CD4-positive, alpha-beta memory T cell (primary cell): ENCODE data around the gene SLC27A5. TPM values are rescaled to one million over a fixed set of nuclear protein-coding genes. Genes with fewer than 3 reads are reported as not detected.

Experiments used
- CTCF ChIA-PET: fragments of 350-600 bp; sonication (Branson Sonifier 250); formaldehyde crosslinking; loops from one replicate; lab custom pipeline; 2021; ENCODE audit warnings: inconsistent platforms; ENCODE audit not compliant: partially characterized antibody; lab: Charles Lee
- POLR2A ChIA-PET: fragments of 350-600 bp; sonication (Branson Sonifier 250); formaldehyde crosslinking; loops from one replicate; lab custom pipeline; 2021; ENCODE audit not compliant: partially characterized antibody; lab: Charles Lee
- DNase-seq, 5 donors: peaks; one replicate each; pipeline versions ENCODE4 v3.0.0 to v3.0.0-alpha.2; 2020 to 2022; ENCODE audit warnings: mixed read lengths in 1 of 5
- H3K27ac ChIP-seq: one replicate; pipeline ENCODE4 v1.7.0; 2013; ENCODE audit warnings: low read depth, low read length
- H3K27me3 ChIP-seq: 2 replicates; pipeline ENCODE4 v1.7.0; 2013; ENCODE audit warnings: mild to moderate bottlenecking, low read length, moderate library complexity; ENCODE audit not compliant: insufficient read depth
- H3K36me3 ChIP-seq: 2 replicates; pipeline ENCODE4 v1.7.0; 2013; ENCODE audit warnings: mild to moderate bottlenecking, low read length, moderate library complexity; ENCODE audit not compliant: insufficient read depth
- H3K4me1 ChIP-seq: 2 replicates; pipeline ENCODE4 v1.7.0; 2013; ENCODE audit warnings: mild to moderate bottlenecking, low read length, moderate library complexity; ENCODE audit not compliant: insufficient read depth
- H3K4me3 ChIP-seq, 2 donors: one replicate each; pipeline ENCODE4 v1.7.0; 2013; ENCODE audit warnings: low read length in 2 of 2, mild to moderate bottlenecking in 1 of 2
- H3K9me3 ChIP-seq, 2 donors: one replicate each; pipeline ENCODE4 v1.7.0; 2013; ENCODE audit warnings: low read length in 2 of 2, control low read depth in 1 of 2; ENCODE audit not compliant: control insufficient read depth in 1 of 2
- H3K27ac Mint-ChIP-seq, 7 donors: one replicate each; pipeline ENCODE4 v1.8.0; 2020 to 2021; ENCODE audit warnings: mixed read lengths in 7 of 7, mild to moderate bottlenecking in 6 of 7, inconsistent platforms in 3 of 7, moderate library complexity in 3 of 7
- H3K27me3 Mint-ChIP-seq, 2 donors: one replicate each; pipeline ENCODE4 v1.8.0; 2020 to 2021; ENCODE audit warnings: mixed read lengths in 2 of 2
- H3K36me3 Mint-ChIP-seq, 2 donors: one replicate each; pipeline ENCODE4 v1.8.0; 2020 to 2021; ENCODE audit warnings: mixed read lengths in 2 of 2, inconsistent platforms in 1 of 2, mild to moderate bottlenecking in 1 of 2
- H3K4me1 Mint-ChIP-seq, 4 donors: one replicate each; pipeline ENCODE4 v1.8.0; 2020 to 2021; ENCODE audit warnings: mixed read lengths in 4 of 4, mild to moderate bottlenecking in 1 of 4
- H3K4me3 Mint-ChIP-seq, 8 donors: one replicate each; pipeline ENCODE4 v1.8.0; 2020 to 2021; ENCODE audit warnings: mixed read lengths in 8 of 8, mild to moderate bottlenecking in 7 of 8, moderate library complexity in 6 of 8, inconsistent platforms in 3 of 8
- H3K9me3 Mint-ChIP-seq, 8 donors: one replicate each; pipeline ENCODE4 v1.8.0; 2020 to 2021; ENCODE audit warnings: mixed read lengths in 8 of 8, mild to moderate bottlenecking in 5 of 8, inconsistent platforms in 3 of 8, moderate library complexity in 1 of 8
- intact Hi-C: fragments of 100-400 bp; cut with micrococcal nuclease; formaldehyde crosslinking; loops from one replicate; pipeline ENCODE4 v1.15.1; 2023
- polyA plus RNA-seq, 2 donors: library from polyadenylated mRNA; unstranded; fragments of 300-500 nt; fragmentation: Illumina TruSeq; gene quantifications; one replicate each; pipeline ENCODE4 v1.2.3, GENCODE V29; 2021
- total RNA-seq, 2 experiments: library from RNA; stranded (reverse); gene quantifications; one replicate each; pipeline ENCODE4 v1.2.3, GENCODE V29; 2021

The SLC27A5 gene
- total and polyA plus RNA-seq, 4 experiments from 2014 or later, result 10.5 to 23.6 (median 14.1) TPM

- intact Hi-C loops, result no loop called here
- Histone ChIP-seq H3K4me1 (peaks cover 42% of the 10 kb centered on the region), H3K27me3 (no peaks in the 10 kb centered on the region), H3K9me3 (no peaks in the 10 kb centered on the region), H3K4me3 (no peak overlapping the region), H3K36me3 (peaks cover 69% of the 10 kb centered on the region), H3K27ac (no peak overlapping the region)
- DNase-seq, result peak in 1 of 5 donors; percentile 1
- peaks cover 31 to 57% (median 39%) of the 10 kb centered on the region in 4 donors for H3K4me1 Mint-ChIP-seq
- CTCF ChIA-PET, result no interaction called here
- H3K4me3 Mint-ChIP-seq, result no peak overlapping the region
- peaks cover 53 to 89% of the 10 kb centered on the region in 2 donors for H3K36me3 Mint-ChIP-seq
- POLR2A ChIA-PET, result interaction anchor here (0.9 to 2.5 kb wide), 3 partner anchors 8 to 31 kb away, joined by 3 to 7 read pairs (median 5); partner anchors contain the start of genes UBE2M and ZBTB45
- peak overlapping the region in 4 of 7 donors; percentile 36 to 88 (median 68) for H3K27ac Mint-ChIP-seq
- peaks cover 0 to 8% (median 0%) of the 10 kb centered on the region in 8 donors for H3K9me3 Mint-ChIP-seq
- H3K27me3 Mint-ChIP-seq, result no peaks in the 10 kb centered on the region
Measured at GRCh38 chr19:58550362-58551122, 38.8 kb upstream of the SLC27A5 start.

GRCh38 chr19:58549664-58550361 is 38.0 kb upstream of the SLC27A5 start:
- Mint-ChIP-seq H3K4me1 (peaks cover 28 to 56% (median 38%) of the 10 kb centered on the region in 4 donors), H3K36me3 (peaks cover 53 to 88% of the 10 kb centered on the region in 2 donors), H3K9me3 (peaks cover 0 to 12% (median 0%) of the 10 kb centered on the region in 8 donors), H3K27ac (peak overlapping the region in 1 of 7 donors; percentile 60), H3K27me3 (no peaks in the 10 kb centered on the region), H3K4me3 (peak overlapping the region in 1 of 8 donors; percentile 20)
- H3K4me1 ChIP-seq, result peaks cover 44% of the 10 kb centered on the region
- DNase-seq, result peak in 1 of 5 donors; percentile 39
- CTCF ChIA-PET, result no interaction called here
- H3K9me3 ChIP-seq, result no peaks in the 10 kb centered on the region
- no peak overlapping the region for H3K4me3 ChIP-seq
- H3K27ac ChIP-seq, result no peak overlapping the region
- intact Hi-C loops, result no loop called here
- H3K36me3 ChIP-seq, result peaks cover 69% of the 10 kb centered on the region
- H3K27me3 ChIP-seq, result no peaks in the 10 kb centered on the region
- POLR2A ChIA-PET, result interaction anchor here (0.6 to 2.5 kb wide), 5 partner anchors 8 to 35 kb away, joined by 3 to 7 read pairs (median 3); partner anchors contain the start of genes UBE2M and ZBTB45

- Mint-ChIP-seq H3K36me3 (peaks cover 50 to 83% of the 10 kb centered on the region in 2 donors), H3K4me1 (peaks cover 24 to 49% (median 34%) of the 10 kb centered on the region in 4 donors), H3K9me3 (peaks cover 0 to 12% (median 0%) of the 10 kb centered on the region in 8 donors), H3K27ac (peak overlapping the region in 2 of 7 donors; percentile 43 to 60), H3K27me3 (no peaks in the 10 kb centered on the region), H3K4me3 (no peak overlapping the region)
- CTCF ChIA-PET, result no interaction called here
- intact Hi-C loops, result no loop called here
- H3K9me3 ChIP-seq, result no peaks in the 10 kb centered on the region
- POLR2A ChIA-PET, result interaction anchor here (0.6 to 1.5 kb wide), 3 partner anchors 9 to 34 kb away, joined by 3 to 5 read pairs (median 3); partner anchors contain the start of genes UBE2M and ZBTB45
- H3K36me3 ChIP-seq, result peaks cover 69% of the 10 kb centered on the region
- H3K27ac ChIP-seq, result no peak overlapping the region
- peaks cover 37% of the 10 kb centered on the region for H3K4me1 ChIP-seq
- no peak for DNase-seq
- no peak overlapping the region for H3K4me3 ChIP-seq
- H3K27me3 ChIP-seq, result no peaks in the 10 kb centered on the region
Measured at GRCh38 chr19:58548859-58549663, 37.3 kb upstream of the SLC27A5 start.

GRCh38 chr19:58547323-58548312 is 35.8 kb upstream of the SLC27A5 start:
- Mint-ChIP-seq H3K4me1 (peaks cover 21 to 45% (median 31%) of the 10 kb centered on the region in 4 donors), H3K9me3 (peaks cover 0 to 11% (median 0%) of the 10 kb centered on the region in 8 donors), H3K4me3 (peak overlapping the region in 3 of 8 donors; percentile 12 to 20 (median 13)), H3K27me3 (peaks cover 0 to 7% of the 10 kb centered on the region in 2 donors), H3K36me3 (peaks cover 41 to 74% of the 10 kb centered on the region in 2 donors), H3K27ac (peak overlapping the region in 6 of 7 donors; percentile 27 to 95 (median 45))
- no peaks in the 10 kb centered on the region for H3K9me3 ChIP-seq
- ChIA-PET CTCF (interaction anchor here (0.9 kb wide), 1 partner anchor 27 kb away, joined by 4 read pairs; no protein-coding TSS in a partner anchor), POLR2A (interaction anchor here (1.2 to 5.6 kb wide), 5 partner anchors 7 to 34 kb away, joined by 3 to 104 read pairs (median 89); partner anchors contain the start of genes CHMP2A, UBE2M and ZBTB45)
- peaks cover 56% of the 10 kb centered on the region for H3K36me3 ChIP-seq
- intact Hi-C loops, result no loop called here
- H3K4me1 ChIP-seq, result peaks cover 30% of the 10 kb centered on the region
- H3K27me3 ChIP-seq, result no peaks in the 10 kb centered on the region
- peak overlapping the region; percentile 78 for H3K27ac ChIP-seq
- no peak overlapping the region for H3K4me3 ChIP-seq
- DNase-seq, result no peak

GRCh38 chr19:58546019-58546530 is 34.3 kb upstream of the SLC27A5 start:
- POLR2A ChIA-PET, result interaction anchor here (1.2 to 5.6 kb wide), 5 partner anchors 8 to 30 kb away, joined by 3 to 104 read pairs (median 89); partner anchors contain the start of genes CHMP2A, UBE2M and ZBTB45
- H3K4me3 ChIP-seq, result peak overlapping the region; percentile 79 to 87

More at GRCh38 chr19:58546019-58546530, 34.3 kb upstream of the SLC27A5 start:
- H3K4me3 Mint-ChIP-seq, result peak overlapping the region; percentile 91 to 95 (median 93)
- Histone ChIP-seq H3K27me3 (no peaks in the 10 kb centered on the region), H3K27ac (peak overlapping the region; percentile 78), H3K9me3 (no peaks in the 10 kb centered on the region), H3K4me1 (peaks cover 30% of the 10 kb centered on the region), H3K36me3 (peaks cover 41% of the 10 kb centered on the region)
- H3K27ac Mint-ChIP-seq, result peak overlapping the region; percentile 92 to 95 (median 94)
- peaks cover 32 to 59% of the 10 kb centered on the region in 2 donors for H3K36me3 Mint-ChIP-seq
- peaks cover 20 to 39% (median 28%) of the 10 kb centered on the region in 4 donors for H3K4me1 Mint-ChIP-seq
- intact Hi-C loops, result no loop called here
- DNase-seq, result no peak
- H3K9me3 Mint-ChIP-seq, result peaks cover 0 to 9% (median 0%) of the 10 kb centered on the region in 8 donors
- CTCF ChIA-PET, result interaction anchor here (1.1 kb wide), 1 partner anchor 36 kb away, joined by 4 read pairs; no protein-coding TSS in a partner anchor
- H3K27me3 Mint-ChIP-seq, result peaks cover 0 to 7% of the 10 kb centered on the region in 2 donors
